SU-DHL-6 (cell line): ENCODE measurements around the gene CCDC107.

Source experiments
- H2AFZ ChIP-seq: fragments of 200-600 bp; sonication (generic); 2 replicates; pipeline ENCODE4 v1.6.1; 2014; ENCODE audit warnings: low read depth, mild to moderate bottlenecking, moderate library complexity, mixed read lengths, antibody characterized with exemption, low read length; ENCODE audit not compliant: severe bottlenecking
- H3F3A ChIP-seq: fragments of 200-600 bp; shearing (Covaris generic); 2 replicates; pipeline ENCODE4 v1.6.0; 2016; ENCODE audit warnings: antibody characterized with exemption, mild to moderate bottlenecking; ENCODE audit not compliant: insufficient read depth
- H3K27ac ChIP-seq: fragments of 200-600 bp; sonication (generic); 2 replicates; pipeline ENCODE4 v1.5.1; 2016; ENCODE audit warnings: low read depth, mild to moderate bottlenecking, low read length, moderate library complexity, mixed read lengths
- H3K27me3 ChIP-seq: fragments of 200-600 bp; sonication (generic), shearing (Covaris generic); 2 replicates; pipeline ENCODE4 v1.6.0; 2014; ENCODE audit warnings: mild to moderate bottlenecking, low read length
- H3K36me3 ChIP-seq: fragments of 200-600 bp; sonication (generic); 2 replicates; pipeline ENCODE4 v1.6.1; 2014; ENCODE audit warnings: mild to moderate bottlenecking, low read length, mixed read lengths
- H3K4me2 ChIP-seq: fragments of 300-600, 200-600 bp; shearing (Covaris generic), sonication (generic); 2 replicates; pipeline ENCODE4 v1.6.0; 2014; ENCODE audit warnings: low read length, low read depth, mild to moderate bottlenecking; ENCODE audit not compliant: poor library complexity, severe bottlenecking
- H3K4me3 ChIP-seq: fragments of 200-600 bp; sonication (generic); 2 replicates; pipeline ENCODE4 v1.5.1; 2014; ENCODE audit warnings: antibody characterized with exemption, low read length, mild to moderate bottlenecking, mixed read lengths; ENCODE audit not compliant: insufficient read depth, poor library complexity, severe bottlenecking
- H3K79me2 ChIP-seq: fragments of 200-600 bp; sonication (generic); 2 replicates; pipeline ENCODE4 v1.6.1; 2014; ENCODE audit warnings: mild to moderate bottlenecking, low read length, moderate library complexity; ENCODE audit not compliant: insufficient read depth
- H3K9ac ChIP-seq: fragments of 200-600 bp; sonication (generic); 2 replicates; pipeline ENCODE4 v1.7.0; 2014; ENCODE audit warnings: mild to moderate bottlenecking, low read length
- H3K9me2 ChIP-seq: fragments of 200-600 bp; sonication (generic); replicated peaks from 2 replicates; pipeline ENCODE4 v1.6.1; 2014; ENCODE audit warnings: low read length; ENCODE audit not compliant: insufficient read depth
- H3K9me3 ChIP-seq: fragments of 200-600 bp; sonication (generic); 2 replicates; pipeline ENCODE4 v1.6.1; 2014; ENCODE audit warnings: low read length, mixed read lengths; ENCODE audit not compliant: insufficient read depth
- H4K20me1 ChIP-seq: fragments of 200-600 bp; sonication (generic); 2 replicates; pipeline ENCODE4 v1.6.1; 2014; ENCODE audit warnings: low read depth, mild to moderate bottlenecking, antibody characterized with exemption, low read length, moderate library complexity, mixed read lengths
- EZH2phosphoT487 ChIP-seq: fragments of 200-600 bp; sonication (generic), shearing (Covaris generic); conservative IDR thresholded peaks from 2 replicates; pipeline ENCODE4 v1.6.1; 2018; ENCODE audit warnings: mild to moderate bottlenecking, antibody characterized with exemption, low read length, moderate library complexity, mixed read lengths
- TF ChIP-seq, protein P1 (sequence below): fragments of 200-600 bp; sonication (generic); IDR thresholded peaks from one replicate; pipeline ENCODE4 v1.5.1; 2017; ENCODE audit warnings: antibody characterized with exemption, mild to moderate bottlenecking, low read length, moderate library complexity; ENCODE audit not compliant: insufficient read depth, poor library complexity, severe bottlenecking

CCDC107 gene

DNA sequence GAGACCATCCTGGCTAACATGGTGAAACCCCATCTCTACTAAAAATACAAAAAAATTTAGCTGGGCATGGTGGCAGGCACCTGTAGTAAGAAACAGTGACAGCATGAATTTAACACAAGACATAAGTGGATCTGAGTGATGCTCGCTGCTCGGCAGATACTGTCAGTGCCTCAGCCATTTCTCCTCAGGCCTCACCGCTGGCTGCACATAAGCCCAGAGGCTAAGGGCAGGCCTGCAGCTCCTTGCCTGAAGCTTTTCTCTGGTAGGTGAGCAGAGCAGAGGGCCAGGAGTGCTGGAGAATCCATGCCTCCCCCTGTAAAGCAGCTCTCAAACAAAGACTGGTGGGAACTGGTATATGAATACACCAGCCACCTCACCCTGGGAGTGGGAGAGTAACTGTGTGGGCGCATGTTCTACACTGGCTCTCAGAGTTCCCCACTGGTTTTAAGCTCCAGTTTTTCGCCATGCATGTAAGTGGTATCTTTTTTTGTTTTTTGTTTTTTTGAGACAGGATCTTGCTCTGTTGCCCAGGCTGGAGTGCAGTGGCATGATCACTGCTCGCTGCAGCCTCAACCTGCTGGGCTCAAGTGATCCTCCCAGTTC lies 29.6 kb upstream of the CCDC107 start:
- Histone ChIP-seq H3K9me3 (no peaks in the 10 kb centered on the region), H3K9ac (no peak overlapping the region)
- TF ChIP-seq EZH2phosphoT487, result no peak
- TF ChIP-seq, protein P1, sequence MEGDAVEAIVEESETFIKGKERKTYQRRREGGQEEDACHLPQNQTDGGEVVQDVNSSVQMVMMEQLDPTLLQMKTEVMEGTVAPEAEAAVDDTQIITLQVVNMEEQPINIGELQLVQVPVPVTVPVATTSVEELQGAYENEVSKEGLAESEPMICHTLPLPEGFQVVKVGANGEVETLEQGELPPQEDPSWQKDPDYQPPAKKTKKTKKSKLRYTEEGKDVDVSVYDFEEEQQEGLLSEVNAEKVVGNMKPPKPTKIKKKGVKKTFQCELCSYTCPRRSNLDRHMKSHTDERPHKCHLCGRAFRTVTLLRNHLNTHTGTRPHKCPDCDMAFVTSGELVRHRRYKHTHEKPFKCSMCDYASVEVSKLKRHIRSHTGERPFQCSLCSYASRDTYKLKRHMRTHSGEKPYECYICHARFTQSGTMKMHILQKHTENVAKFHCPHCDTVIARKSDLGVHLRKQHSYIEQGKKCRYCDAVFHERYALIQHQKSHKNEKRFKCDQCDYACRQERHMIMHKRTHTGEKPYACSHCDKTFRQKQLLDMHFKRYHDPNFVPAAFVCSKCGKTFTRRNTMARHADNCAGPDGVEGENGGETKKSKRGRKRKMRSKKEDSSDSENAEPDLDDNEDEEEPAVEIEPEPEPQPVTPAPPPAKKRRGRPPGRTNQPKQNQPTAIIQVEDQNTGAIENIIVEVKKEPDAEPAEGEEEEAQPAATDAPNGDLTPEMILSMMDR, result no peak

DNA sequence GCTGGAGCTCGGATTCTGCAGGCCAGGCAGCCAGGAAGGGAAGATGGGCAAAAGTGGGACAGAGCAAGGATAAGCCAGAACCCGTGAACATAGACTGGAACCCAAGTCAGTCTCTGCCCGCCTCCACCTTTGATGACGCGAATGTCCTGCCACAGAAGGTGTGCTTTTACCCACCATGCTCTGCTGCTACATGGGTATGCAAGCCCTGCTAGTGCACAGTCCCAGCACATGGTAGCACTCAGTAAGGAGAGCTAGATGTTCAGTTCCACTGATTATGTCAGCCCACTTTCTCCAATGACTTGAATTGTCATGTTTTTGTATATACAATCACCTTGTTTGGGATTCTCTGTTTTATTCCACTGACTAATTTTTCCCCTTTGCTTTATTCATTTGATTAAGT lies 28.5 kb upstream of the CCDC107 start:
- no peak overlapping the region for H3K9ac ChIP-seq
- no peaks in the 10 kb centered on the region for H3K79me2 ChIP-seq
- no peak overlapping the region for H3K27ac ChIP-seq
- H3K4me2 ChIP-seq, result no peak overlapping the region
- peaks cover 30% of the 10 kb centered on the region for H3F3A ChIP-seq
- H3K9me2 ChIP-seq, result no peaks in the 10 kb centered on the region
- H3K36me3 ChIP-seq, result no peaks in the 10 kb centered on the region
- no peak overlapping the region for H3K4me3 ChIP-seq
- no peak overlapping the region for H2AFZ ChIP-seq
- TF ChIP-seq, protein P1, result no peak
- TF ChIP-seq EZH2phosphoT487, result no peak
- no peaks in the 10 kb centered on the region for H3K9me3 ChIP-seq
- H4K20me1 ChIP-seq, result no peaks in the 10 kb centered on the region
- H3K27me3 ChIP-seq, result no peaks in the 10 kb centered on the region

More for the DNA sequence above, 29.6 kb upstream of the CCDC107 start:
- Histone ChIP-seq H3K79me2 (no peaks in the 10 kb centered on the region), H3K4me2 (no peak overlapping the region), H2AFZ (no peak overlapping the region), H3K27me3 (no peaks in the 10 kb centered on the region), H3K36me3 (no peaks in the 10 kb centered on the region), H3K27ac (no peak overlapping the region), H4K20me1 (no peaks in the 10 kb centered on the region), H3K4me3 (no peak overlapping the region), H3F3A (peaks cover 20% of the 10 kb centered on the region; the same call in 1 of the 2 replicates), H3K9me2 (no peaks in the 10 kb centered on the region)

DNA sequence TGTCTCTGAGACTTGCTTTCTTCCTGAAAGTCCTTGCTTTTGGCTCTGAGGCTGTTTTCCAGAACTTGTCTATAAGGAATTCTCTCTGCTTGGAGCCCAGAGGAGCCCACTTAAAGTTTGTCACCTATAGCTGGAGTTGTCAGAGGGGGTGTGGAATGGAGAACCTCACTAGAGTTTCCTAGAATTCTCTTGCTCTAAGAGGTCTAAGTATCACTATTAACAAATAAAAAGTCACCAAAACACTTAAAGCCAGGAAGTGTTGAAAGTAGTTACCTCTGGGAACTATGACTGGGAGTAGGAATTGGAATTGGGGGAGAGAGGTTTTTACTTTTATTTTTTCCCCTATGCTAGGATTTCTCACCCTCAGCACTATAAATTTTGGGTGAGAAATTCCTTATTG lies 22.4 kb upstream of the CCDC107 start:
- Histone ChIP-seq H3K9me3 (no peaks in the 10 kb centered on the region), H3K4me3 (peak overlapping the region; percentile 7), H3F3A (peaks cover 43% of the 10 kb centered on the region), H3K79me2 (no peaks in the 10 kb centered on the region), H3K9ac (peak overlapping the region; percentile 40), H4K20me1 (no peaks in the 10 kb centered on the region), H3K27me3 (no peaks in the 10 kb centered on the region), H3K27ac (peak overlapping the region; percentile 88), H3K9me2 (no peaks in the 10 kb centered on the region), H3K4me2 (peak overlapping the region; percentile 59), H3K36me3 (no peaks in the 10 kb centered on the region), H2AFZ (no peak overlapping the region)
- TF ChIP-seq, protein P1, result no peak
- TF ChIP-seq EZH2phosphoT487, result no peak
